ENCODE data around the gene FBXL17.

The FBXL17 gene

GRCh38 chr5:108079753-108080152 lies 302.1 kb downstream of the FBXL17 start:
- DNase-seq, result peak; percentile 5

- DNase-seq, result no peak
Measured at GRCh38 chr5:108078882-108079281, 303.0 kb downstream of the FBXL17 start.

- no peak for DNase-seq
Measured at GRCh38 chr5:108078345-108078744, 303.6 kb downstream of the FBXL17 start.

- DNase-seq, result no peak
Measured at GRCh38 chr5:108074626-108075025, 307.3 kb downstream of the FBXL17 start.

GRCh38 chr5:108064302-108064701 lies 317.6 kb downstream of the FBXL17 start:
- no peak for DNase-seq

- no peak for DNase-seq
Measured at GRCh38 chr5:108061941-108062340, 320.0 kb downstream of the FBXL17 start.

GRCh38 chr5:108060340-108060739 lies 321.6 kb downstream of the FBXL17 start:
- no peak for DNase-seq

GRCh38 chr5:108059334-108059733 lies 322.6 kb downstream of the FBXL17 start:
- DNase-seq, result no peak

- DNase-seq, result no peak
Measured at GRCh38 chr5:108054349-108054748, 327.5 kb downstream of the FBXL17 start.

GRCh38 chr5:108046955-108047670 lies 334.8 kb downstream of the FBXL17 start:
- DNase-seq, result no peak

- no peak for DNase-seq
Measured at GRCh38 chr5:108036482-108036881, 345.4 kb downstream of the FBXL17 start.

GRCh38 chr5:108028883-108029282 lies 353.0 kb downstream of the FBXL17 start:
- no peak for DNase-seq

GRCh38 chr5:108028412-108028811 lies 353.5 kb downstream of the FBXL17 start:
- DNase-seq, result no peak

GRCh38 chr5:108025957-108026356 lies 355.9 kb downstream of the FBXL17 start:
- no peak for DNase-seq

- no peak for DNase-seq
Measured at GRCh38 chr5:108024986-108025385, 356.9 kb downstream of the FBXL17 start.

GRCh38 chr5:108016101-108016500 lies 365.8 kb downstream of the FBXL17 start:
- no peak for DNase-seq

GRCh38 chr5:108006791-108007190 lies 375.1 kb downstream of the FBXL17 start:
- no peak for DNase-seq

- DNase-seq, result peak; percentile 68
Measured at GRCh38 chr5:108003178-108003577, 378.7 kb downstream of the FBXL17 start.

- no peak for DNase-seq
Measured at GRCh38 chr5:108001222-108001621, 380.7 kb downstream of the FBXL17 start.

GRCh38 chr5:107997338-107997980 lies 384.4 kb downstream of the FBXL17 start:
- DNase-seq, result no peak

GRCh38 chr5:107993341-107993740 lies 388.6 kb downstream of the FBXL17 start:
- DNase-seq, result no peak

GRCh38 chr5:107990881-107991810 lies 390.8 kb downstream of the FBXL17 start:
- DNase-seq, result no peak

- DNase-seq, result peak; percentile 94
Measured at GRCh38 chr5:107985144-107985543, 396.8 kb downstream of the FBXL17 start.

Data from hematopoietic multipotent progenitor cell treated with erythropoietin and hydrocortisone succinate and interleukin-3 and kit ligand, for 8 days (in vitro differentiated cells).